GM18517 (cell line): ENCODE measurements around the gene MAGI2.

ENCODE experiments used
- ATAC-seq: cut with Tn5 transposase; IDR thresholded peaks from one replicate; pipeline ENCODE4 v1.9.1; 2021; ENCODE audit warnings: mild to moderate bottlenecking, moderate library complexity; ENCODE audit not compliant: unreplicated experiment

Gene MAGI2

GRCh38 chr7:79180533-79180932, 272.9 kb downstream of the MAGI2 start:
- ATAC-seq, result no peak

DNA sequence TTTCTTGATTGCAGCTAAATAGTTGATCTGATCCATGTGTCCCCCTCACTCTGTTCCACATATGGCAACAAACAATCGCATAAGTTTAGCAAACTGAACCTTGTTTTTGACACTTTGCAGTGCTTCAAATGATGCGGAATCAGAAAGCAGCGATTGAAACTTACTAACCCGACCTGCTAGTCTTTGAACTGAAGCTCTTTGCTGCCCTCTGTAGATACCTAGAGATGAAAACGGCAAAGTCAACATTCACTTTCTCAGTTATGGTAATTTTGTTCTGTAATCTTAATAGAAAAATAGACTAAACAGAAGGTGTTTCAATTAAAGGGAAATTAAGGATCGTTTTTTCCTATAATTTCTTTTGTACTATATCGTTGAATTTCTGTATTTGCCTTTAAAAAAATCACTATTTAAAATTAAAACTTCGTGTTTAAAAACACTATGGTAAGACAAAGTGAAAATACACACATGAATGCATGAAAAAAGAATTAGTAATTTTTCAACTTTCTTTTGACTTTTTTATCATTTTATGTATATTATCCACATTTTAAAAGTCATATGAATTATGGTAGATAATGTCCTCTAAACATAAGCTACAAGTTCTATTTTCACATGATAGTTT, 276.5 kb downstream of the MAGI2 start:
- ATAC-seq, result no peak

DNA sequence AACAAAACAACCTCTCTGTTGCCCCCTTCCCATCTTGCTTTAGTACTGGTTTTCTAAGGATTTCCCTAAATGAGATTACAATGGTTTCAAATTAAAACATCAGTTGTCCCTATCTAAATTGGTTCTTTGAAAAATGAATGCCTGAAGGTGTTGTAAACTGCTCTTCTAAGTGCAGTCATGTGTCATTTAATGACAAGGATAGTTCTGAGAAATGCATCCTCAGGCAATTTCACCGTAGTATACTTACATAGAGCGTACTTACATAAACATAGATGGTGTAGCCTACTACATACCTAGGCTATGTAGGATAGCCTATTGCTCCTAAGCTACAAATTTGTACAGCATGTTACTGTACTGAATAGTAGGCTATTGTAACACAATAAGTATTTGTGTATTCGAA, 278.1 kb downstream of the MAGI2 start:
- no peak for ATAC-seq

DNA sequence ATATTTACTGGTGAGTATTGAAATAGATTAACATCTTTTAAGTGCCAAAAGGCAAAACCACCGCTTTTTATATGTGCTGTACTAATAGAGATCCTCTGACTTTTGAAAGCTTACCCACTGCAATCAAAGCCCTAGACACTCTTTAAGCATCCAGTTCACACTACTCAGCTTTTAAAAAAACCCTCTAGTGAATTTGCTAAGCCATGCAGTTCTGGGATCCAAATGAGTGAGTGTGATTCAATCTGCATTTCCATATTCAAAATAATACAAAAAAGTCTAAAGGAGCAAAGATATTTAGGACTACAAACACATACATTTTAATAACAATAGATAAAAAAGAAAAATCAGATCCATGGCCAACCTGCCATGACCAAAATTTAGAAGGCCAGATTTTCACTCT, 288.2 kb downstream of the MAGI2 start:
- ATAC-seq, result no peak

GRCh38 chr7:79159040-79159664, 294.3 kb downstream of the MAGI2 start:
- ATAC-seq, result no peak

DNA sequence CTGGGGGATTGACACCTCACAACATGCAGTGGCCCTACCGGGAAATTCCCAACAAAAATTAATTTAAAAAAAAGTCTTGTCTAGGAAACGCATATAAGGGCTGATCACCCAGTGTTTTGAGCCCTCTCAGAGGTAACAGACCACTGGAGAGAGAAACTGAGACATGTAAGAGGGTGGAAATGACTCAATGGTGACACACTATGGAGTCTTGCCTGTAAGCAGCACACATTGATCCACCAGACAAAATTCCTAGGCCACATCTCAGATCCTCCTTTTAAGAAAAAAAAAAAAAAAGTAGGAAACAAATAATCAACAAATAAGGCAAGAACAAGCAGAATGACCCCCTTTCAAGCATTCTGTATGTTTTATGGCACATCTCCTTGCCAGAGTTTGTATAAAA, 296.2 kb downstream of the MAGI2 start:
- ATAC-seq, result no peak

GRCh38 chr7:79149831-79150230, 303.6 kb downstream of the MAGI2 start:
- ATAC-seq, result no peak

DNA sequence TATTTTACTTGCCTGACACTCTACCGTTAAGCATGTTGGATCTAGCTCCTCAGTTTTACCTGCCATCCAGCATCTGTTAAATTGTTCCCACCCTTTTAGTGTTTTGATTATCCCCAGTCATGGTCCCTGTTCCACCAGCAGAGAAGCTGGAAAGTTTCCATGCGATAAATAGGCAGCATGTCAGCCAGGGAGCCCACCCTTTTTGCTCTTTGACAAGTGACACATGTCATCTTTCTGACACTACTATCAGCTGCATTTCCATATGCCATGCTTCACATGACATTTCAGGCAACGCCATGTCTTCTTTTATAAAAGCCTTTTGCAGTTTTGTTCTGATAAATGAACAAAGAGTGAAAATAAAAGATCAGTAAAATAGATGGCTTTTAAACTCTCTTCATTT, 310.8 kb downstream of the MAGI2 start:
- ATAC-seq, result no peak

DNA sequence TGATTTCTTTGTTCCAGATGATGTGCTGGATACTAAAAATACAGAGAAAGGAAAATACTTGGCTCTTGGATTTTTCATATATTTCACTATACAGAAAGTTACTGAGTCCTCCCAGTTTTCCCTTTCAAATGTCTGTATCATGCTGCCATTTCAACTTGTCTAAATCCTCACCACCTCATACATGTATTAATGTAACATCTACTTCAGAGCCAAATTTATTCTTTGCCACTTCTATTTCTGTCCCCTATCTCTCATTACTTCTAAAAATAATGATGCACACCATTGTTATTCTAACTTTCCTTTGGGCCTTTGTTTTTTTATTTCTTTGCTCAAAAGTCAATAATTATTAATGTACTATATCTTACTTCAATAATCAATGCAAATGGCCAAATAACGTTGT, 312.2 kb downstream of the MAGI2 start:
- no peak for ATAC-seq

DNA sequence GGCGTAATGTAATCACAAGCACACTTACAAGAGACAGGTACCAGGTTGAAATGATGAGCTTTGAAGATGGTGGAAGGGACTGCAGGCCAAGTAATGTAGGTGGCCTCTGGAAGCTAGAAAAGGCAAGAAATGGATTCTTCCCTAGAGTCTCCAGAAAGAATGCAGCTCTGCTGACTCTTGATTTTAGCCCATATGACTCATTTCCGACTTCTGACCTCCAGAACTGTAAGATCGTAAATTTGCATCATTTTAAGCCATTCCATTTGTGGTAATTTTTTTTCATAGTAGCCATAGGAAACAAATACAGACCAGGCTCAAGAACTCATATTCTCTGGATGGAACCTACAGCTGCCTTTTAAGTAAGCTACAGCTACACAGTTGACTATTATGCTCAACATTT, 315.5 kb downstream of the MAGI2 start:
- no peak for ATAC-seq

GRCh38 chr7:79132844-79133451, 320.5 kb downstream of the MAGI2 start:
- no peak for ATAC-seq

DNA sequence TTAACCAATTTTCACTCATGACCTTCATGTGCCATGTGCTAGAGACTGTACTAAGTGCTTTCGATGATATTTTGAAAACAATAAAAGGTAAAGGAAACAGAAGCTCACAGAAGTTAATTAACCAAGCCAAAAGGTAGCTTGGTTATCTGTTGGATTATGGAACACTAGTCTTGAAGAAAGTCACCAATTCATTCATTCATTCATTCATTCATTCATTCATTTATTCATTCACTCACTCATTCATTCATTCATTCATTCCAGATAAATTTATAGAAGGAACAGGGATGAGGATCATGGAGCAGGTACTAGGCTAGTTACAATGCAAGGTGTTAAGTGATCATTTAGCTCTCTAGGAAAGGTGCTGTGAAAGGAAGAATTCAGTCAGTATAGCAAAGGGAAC, 322.8 kb downstream of the MAGI2 start:
- no peak for ATAC-seq

- ATAC-seq, result no peak
Measured at GRCh38 chr7:79124331-79124730, 329.1 kb downstream of the MAGI2 start.

DNA sequence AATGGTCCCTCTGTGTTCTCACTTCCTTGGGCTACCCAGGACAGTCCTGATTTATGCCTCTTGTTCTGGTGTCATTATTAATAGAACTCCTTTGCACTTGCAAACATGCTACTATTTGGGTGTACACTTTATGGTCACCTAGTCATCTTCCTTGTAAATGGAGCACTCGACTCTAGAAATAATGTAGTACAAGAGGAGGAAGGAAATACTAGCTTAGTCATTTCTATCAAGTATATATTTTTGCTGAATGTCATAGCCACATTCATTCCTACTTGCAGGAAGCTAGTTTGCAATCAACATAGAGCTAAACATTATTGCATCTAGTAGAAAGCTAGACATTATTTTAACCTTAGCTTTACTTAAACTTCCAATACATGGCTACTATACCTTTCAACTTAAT, 335.3 kb downstream of the MAGI2 start:
- no peak for ATAC-seq

GRCh38 chr7:79096361-79096805, 357.1 kb downstream of the MAGI2 start:
- no peak for ATAC-seq

- no peak for ATAC-seq
Measured at GRCh38 chr7:79093421-79093820, 360.0 kb downstream of the MAGI2 start.

DNA sequence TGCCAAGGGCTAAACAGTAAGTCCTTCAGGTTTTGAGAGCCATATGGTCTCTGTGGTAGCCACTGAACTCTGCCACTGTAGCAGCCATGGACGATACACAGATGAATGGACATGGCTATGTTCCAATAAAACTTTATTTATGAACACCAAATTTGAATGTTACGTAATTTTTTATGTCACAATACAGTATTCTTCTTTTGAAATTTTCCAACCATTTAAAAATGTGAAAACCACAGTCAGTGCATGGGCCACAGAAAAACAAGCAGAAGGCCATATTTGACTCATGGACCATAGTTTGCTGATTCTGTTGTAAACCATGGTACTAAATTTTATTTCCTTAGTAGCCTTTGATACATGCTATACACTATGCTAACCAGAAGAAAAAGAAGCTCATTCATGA, 361.8 kb downstream of the MAGI2 start:
- no peak for ATAC-seq

DNA sequence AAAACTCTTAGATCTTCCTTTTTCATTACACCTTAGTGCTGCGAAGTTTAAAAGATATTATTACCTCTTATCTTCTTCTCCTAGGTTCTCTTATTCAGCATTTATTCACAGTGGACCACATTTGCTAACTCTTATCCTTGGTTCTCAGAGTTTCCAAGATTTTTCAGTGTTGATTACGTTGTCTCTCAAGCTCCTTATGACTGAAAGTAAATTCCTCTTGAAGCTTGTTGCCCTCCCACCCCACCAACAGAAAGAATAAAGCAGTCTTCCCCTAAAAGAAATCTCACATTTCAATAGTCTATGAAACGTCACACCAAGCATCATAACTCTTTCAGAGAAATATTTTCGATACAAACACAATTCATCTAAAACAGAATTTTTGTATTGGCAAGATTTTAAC, 362.5 kb downstream of the MAGI2 start:
- ATAC-seq, result no peak

- no peak for ATAC-seq
Measured at GRCh38 chr7:79090543-79090942, 362.9 kb downstream of the MAGI2 start.

- ATAC-seq, result no peak
Measured at GRCh38 chr7:79084423-79084822, 369.0 kb downstream of the MAGI2 start.

DNA sequence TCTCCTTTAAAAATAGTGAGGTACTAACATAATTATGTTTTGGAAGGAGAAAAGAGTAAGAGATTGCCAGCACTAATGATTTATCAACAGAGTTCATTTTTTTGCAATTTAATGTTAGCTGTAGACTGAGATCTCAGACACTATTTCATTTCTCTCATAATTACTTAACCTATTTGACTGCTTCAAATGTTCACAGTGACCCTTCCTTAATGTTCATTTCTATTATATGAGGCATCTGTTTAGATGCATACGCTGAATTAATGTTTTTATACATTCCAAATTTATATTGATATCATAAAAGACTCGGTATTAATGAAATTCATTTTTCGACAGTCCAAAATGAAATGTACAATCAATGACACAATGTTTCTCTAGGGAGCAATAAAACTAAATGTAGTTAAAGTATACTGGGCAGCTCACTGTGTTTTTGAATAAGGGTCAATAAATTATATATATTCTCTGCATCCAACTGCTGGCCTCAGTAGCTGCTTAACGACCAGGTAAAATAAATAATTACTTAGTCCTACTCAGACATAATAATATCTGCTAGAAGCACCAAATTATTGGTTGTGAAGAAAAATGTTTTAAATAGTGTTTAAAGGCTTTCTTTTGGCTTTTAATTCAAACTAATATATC, 373.4 kb downstream of the MAGI2 start:
- no peak for ATAC-seq

GRCh38 chr7:79078273-79078672, 375.2 kb downstream of the MAGI2 start:
- ATAC-seq, result no peak
